Naive thymus-derived CD4-positive, alpha-beta T cell (primary cell): ENCODE measurements around the gene WWTR1. TPM values are rescaled to one million over a fixed set of nuclear protein-coding genes. Genes with fewer than 3 reads are reported as not detected.

Experiments used
- ATAC-seq: fragments of 150-1000 bp; cut with Tn5 transposase; 2 replicates; pipeline ENCODE4 v1.10.0; 2021; ENCODE audit warnings: mild to moderate bottlenecking, moderate library complexity
- CTCF ChIA-PET: fragments of 350-600 bp; sonication (Branson Sonifier 250); formaldehyde crosslinking; loops from one replicate; lab custom pipeline; 2021; ENCODE audit warnings: antibody characterized with exemption; lab: Charles Lee
- POLR2A ChIA-PET: fragments of 350-600 bp; sonication (Branson Sonifier 250); formaldehyde crosslinking; loops from one replicate; lab custom pipeline; 2021; ENCODE audit warnings: antibody characterized with exemption, inconsistent platforms; lab: Charles Lee
- DNase-seq, 9 donors: peaks; one replicate each; pipeline versions ENCODE4 v3.0.0 to v3.0.0-alpha.2; 2020 to 2022; ENCODE audit warnings: mixed read lengths in 1 of 9
- H3K27ac ChIP-seq: one replicate; pipeline ENCODE4 v1.7.0; 2013; ENCODE audit warnings: mild to moderate bottlenecking, low read depth, low read length, moderate library complexity
- H3K27me3 ChIP-seq, 2 donors: one replicate each; pipeline ENCODE4 v1.7.0; 2013; ENCODE audit warnings: low read length in 2 of 2, mild to moderate bottlenecking in 2 of 2, moderate library complexity in 2 of 2; ENCODE audit not compliant: control insufficient read depth in 2 of 2, insufficient read depth in 2 of 2
- H3K36me3 ChIP-seq, 3 experiments: 1 replicate in 2 of 3; 2 replicates in 1 of 3; pipeline ENCODE4 v1.7.0; 2013; ENCODE audit warnings: low read length in 3 of 3, mild to moderate bottlenecking in 3 of 3, moderate library complexity in 1 of 3; ENCODE audit not compliant: insufficient read depth in 3 of 3, control insufficient read depth in 2 of 3
- H3K4me1 ChIP-seq, 2 donors: one replicate each; pipeline ENCODE4 v1.7.0; 2013; ENCODE audit warnings: low read length in 2 of 2, mild to moderate bottlenecking in 2 of 2, moderate library complexity in 1 of 2; ENCODE audit not compliant: control insufficient read depth in 2 of 2, insufficient read depth in 2 of 2
- H3K4me3 ChIP-seq: 2 replicates; pipeline ENCODE4 v1.7.0; 2013; ENCODE audit warnings: mild to moderate bottlenecking, low read length
- H3K9me3 ChIP-seq, 3 experiments: 1 replicate in 2 of 3; 2 replicates in 1 of 3; pipeline ENCODE4 v1.7.0; 2013; ENCODE audit warnings: low read length in 3 of 3; ENCODE audit not compliant: control insufficient read depth in 2 of 3
- H3K27ac Mint-ChIP-seq, 9 donors: one replicate each; pipeline ENCODE4 v1.8.0; 2020 to 2022; ENCODE audit warnings: mixed read lengths in 9 of 9, mild to moderate bottlenecking in 8 of 9, moderate library complexity in 5 of 9, inconsistent platforms in 2 of 9
- H3K27me3 Mint-ChIP-seq, 5 donors: one replicate each; pipeline ENCODE4 v1.8.0; 2021 to 2022; ENCODE audit warnings: mixed read lengths in 5 of 5, mild to moderate bottlenecking in 1 of 5
- H3K36me3 Mint-ChIP-seq, 5 donors: one replicate each; pipeline ENCODE4 v1.8.0; 2020 to 2022; ENCODE audit warnings: mixed read lengths in 5 of 5, mild to moderate bottlenecking in 3 of 5, inconsistent platforms in 1 of 5
- H3K4me1 Mint-ChIP-seq, 7 donors: one replicate each; pipeline ENCODE4 v1.8.0; 2020 to 2022; ENCODE audit warnings: mixed read lengths in 7 of 7, mild to moderate bottlenecking in 3 of 7, inconsistent platforms in 1 of 7
- H3K4me3 Mint-ChIP-seq, 10 donors: one replicate each; pipeline ENCODE4 v1.8.0; 2020 to 2022; ENCODE audit warnings: mild to moderate bottlenecking in 10 of 10, mixed read lengths in 10 of 10, moderate library complexity in 6 of 10, inconsistent platforms in 2 of 10
- H3K9me3 Mint-ChIP-seq, 11 donors: one replicate each; pipeline ENCODE4 v1.8.0; 2020 to 2022; ENCODE audit warnings: mixed read lengths in 11 of 11, mild to moderate bottlenecking in 4 of 11, inconsistent platforms in 1 of 11, moderate library complexity in 1 of 11
- intact Hi-C, 2 donors: fragments of 100-400 bp; cut with micrococcal nuclease; formaldehyde crosslinking; loops; one replicate each; pipeline ENCODE4 v1.15.1; 2023
- polyA plus RNA-seq, 2 donors: library from polyadenylated mRNA; unstranded; fragments of 300-500 nt; fragmentation: Illumina TruSeq; gene quantifications; one replicate each; pipeline ENCODE4 v1.2.3, GENCODE V29; 2021
- total RNA-seq, 6 experiments: library from RNA in 5 of 6; stranded (reverse) in 5 of 6; gene quantifications; 1 replicate in 5 of 6; 2 replicates in 1 of 6; pipeline ENCODE4 v1.2.3 and lab custom pipeline; 2021 to 2026

Gene WWTR1
- total and polyA plus RNA-seq, 7 experiments from 2014 or later: 0.17 to 0.56 (median 0.31) TPM; not detected in 1

- no peak for DNase-seq
- Histone ChIP-seq H3K36me3 (no peaks in the 10 kb centered on the region), H3K27me3 (no peaks in the 10 kb centered on the region), H3K27ac (no peak overlapping the region), H3K4me1 (no peaks in the 10 kb centered on the region), H3K4me3 (no peak overlapping the region), H3K9me3 (no peaks in the 10 kb centered on the region)
- ATAC-seq: no peak
- Mint-ChIP-seq H3K9me3 (no peaks in the 10 kb centered on the region), H3K27ac (no peak overlapping the region), H3K27me3 (peaks cover 7 to 17% (median 8%) of the 10 kb centered on the region in 5 donors), H3K4me3 (no peak overlapping the region), H3K36me3 (no peaks in the 10 kb centered on the region), H3K4me1 (no peaks in the 10 kb centered on the region)
- intact Hi-C loops: no loop called here
- CTCF ChIA-PET: no interaction called here
- POLR2A ChIA-PET: interaction anchor here (0.6 kb wide), 1 partner anchor 1281 kb away, joined by 3 read pairs; no protein-coding TSS in a partner anchor
Measured at GRCh38 chr3:149545049-149545448, 112.8 kb downstream of the WWTR1 start.

- no peaks in the 10 kb centered on the region for H3K9me3 ChIP-seq
- H3K4me1 ChIP-seq: no peaks in the 10 kb centered on the region
- intact Hi-C loops: no loop called here
- Mint-ChIP-seq H3K27ac (no peak overlapping the region), H3K27me3 (peaks cover 0 to 17% (median 5%) of the 10 kb centered on the region in 5 donors), H3K36me3 (no peaks in the 10 kb centered on the region), H3K9me3 (no peaks in the 10 kb centered on the region), H3K4me3 (no peak overlapping the region), H3K4me1 (no peaks in the 10 kb centered on the region)
- ATAC-seq (no peak), DNase-seq (no peak)
- H3K36me3 ChIP-seq: no peaks in the 10 kb centered on the region
- ChIA-PET POLR2A (no interaction called here), CTCF (no interaction called here)
- H3K4me3 ChIP-seq: no peak overlapping the region
- no peak overlapping the region for H3K27ac ChIP-seq
- no peaks in the 10 kb centered on the region for H3K27me3 ChIP-seq
Measured at GRCh38 chr3:149542375-149543312, 115.2 kb downstream of the WWTR1 start.

- ATAC-seq: no peak
- CTCF ChIA-PET: no interaction called here
- intact Hi-C loops: no loop called here
Measured at GRCh38 chr3:149541091-149541491, 116.7 kb downstream of the WWTR1 start.

GRCh38 chr3:149538371-149538770, 119.5 kb downstream of the WWTR1 start:
- POLR2A ChIA-PET: no interaction called here
- CTCF ChIA-PET: no interaction called here

More at GRCh38 chr3:149541091-149541491, 116.7 kb downstream of the WWTR1 start:
- Mint-ChIP-seq H3K36me3 (no peaks in the 10 kb centered on the region), H3K9me3 (no peaks in the 10 kb centered on the region), H3K4me3 (no peak overlapping the region), H3K27ac (no peak overlapping the region), H3K4me1 (no peaks in the 10 kb centered on the region), H3K27me3 (peaks cover 0 to 11% (median 0%) of the 10 kb centered on the region in 5 donors)
- no peak for DNase-seq
- POLR2A ChIA-PET: no interaction called here
- Histone ChIP-seq H3K36me3 (no peaks in the 10 kb centered on the region), H3K4me1 (no peaks in the 10 kb centered on the region), H3K27ac (no peak overlapping the region), H3K27me3 (no peaks in the 10 kb centered on the region), H3K9me3 (no peaks in the 10 kb centered on the region), H3K4me3 (no peak overlapping the region)

GRCh38 chr3:149536429-149536828, 121.4 kb downstream of the WWTR1 start:
- Mint-ChIP-seq H3K36me3 (no peaks in the 10 kb centered on the region), H3K9me3 (peaks cover 0 to 1% (median 0%) of the 10 kb centered on the region in 11 donors), H3K4me1 (peaks cover 0 to 7% (median 0%) of the 10 kb centered on the region in 7 donors), H3K27ac (no peak overlapping the region), H3K4me3 (no peak overlapping the region), H3K27me3 (peaks cover 0 to 16% (median 0%) of the 10 kb centered on the region in 5 donors)
- intact Hi-C loops: no loop called here
- Histone ChIP-seq H3K36me3 (no peaks in the 10 kb centered on the region), H3K4me1 (no peaks in the 10 kb centered on the region), H3K27ac (no peak overlapping the region), H3K9me3 (no peaks in the 10 kb centered on the region), H3K4me3 (no peak overlapping the region), H3K27me3 (peaks cover 0 to 2% of the 10 kb centered on the region in 2 donors)
- ATAC-seq (no peak), DNase-seq (no peak)
- POLR2A ChIA-PET: no interaction called here
- CTCF ChIA-PET: no interaction called here

More at GRCh38 chr3:149538371-149538770, 119.5 kb downstream of the WWTR1 start:
- Histone ChIP-seq H3K4me1 (no peaks in the 10 kb centered on the region), H3K27me3 (no peaks in the 10 kb centered on the region), H3K9me3 (no peaks in the 10 kb centered on the region), H3K27ac (no peak overlapping the region), H3K4me3 (no peak overlapping the region), H3K36me3 (no peaks in the 10 kb centered on the region)
- Mint-ChIP-seq H3K36me3 (no peaks in the 10 kb centered on the region), H3K4me1 (no peaks in the 10 kb centered on the region), H3K27ac (no peak overlapping the region), H3K9me3 (no peaks in the 10 kb centered on the region), H3K27me3 (peaks cover 0 to 11% (median 8%) of the 10 kb centered on the region in 5 donors), H3K4me3 (no peak overlapping the region)
- intact Hi-C loops: no loop called here
- no peak for ATAC-seq
- no peak for DNase-seq

GRCh38 chr3:149535333-149535685, 122.5 kb downstream of the WWTR1 start:
- H3K9me3 ChIP-seq: no peaks in the 10 kb centered on the region
- no peak overlapping the region for H3K4me3 Mint-ChIP-seq
- no peaks in the 10 kb centered on the region for H3K36me3 ChIP-seq
- ChIA-PET POLR2A (no interaction called here), CTCF (no interaction called here)
- H3K27me3 Mint-ChIP-seq: peaks cover 0 to 18% (median 0%) of the 10 kb centered on the region in 5 donors
- H3K4me1 ChIP-seq: no peaks in the 10 kb centered on the region
- no peak overlapping the region for H3K4me3 ChIP-seq
- H3K4me1 Mint-ChIP-seq: peaks cover 0 to 7% (median 0%) of the 10 kb centered on the region in 7 donors
- no peaks in the 10 kb centered on the region for H3K36me3 Mint-ChIP-seq
- no peak for DNase-seq
- no peak overlapping the region for H3K27ac ChIP-seq
- no peak overlapping the region for H3K27ac Mint-ChIP-seq
- H3K27me3 ChIP-seq: peaks cover 0 to 2% of the 10 kb centered on the region in 2 donors
- peaks cover 0 to 2% (median 0%) of the 10 kb centered on the region in 11 donors for H3K9me3 Mint-ChIP-seq
- no peak for ATAC-seq
- intact Hi-C loops: no loop called here
